GM06990 (cell line): ENCODE results near the gene EVA1B.

ENCODE experiments used
- DNase-seq: peaks from one replicate; pipeline ENCODE4 v3.0.0-alpha.2; 2011; ENCODE audit not compliant: insufficient read length; ENCODE audit errors: extremely low read depth
- H3K27me3 ChIP-seq: replicated peaks from 2 replicates; pipeline ENCODE4 v1.6.0; 2011; ENCODE audit warnings: low read length; ENCODE audit not compliant: control insufficient read depth, insufficient read depth
- H3K36me3 ChIP-seq: 2 replicates; pipeline ENCODE4 v1.5.1; 2011; ENCODE audit warnings: low read length; ENCODE audit not compliant: control insufficient read depth, insufficient read depth
- H3K4me3 ChIP-seq: replicated peaks from 2 replicates; pipeline ENCODE4 v1.5.1; 2011; ENCODE audit warnings: low read depth, mild to moderate bottlenecking, control low read depth, low read length
- CTCF ChIP-seq: IDR thresholded peaks from 2 replicates; pipeline ENCODE4 v1.5.1; 2011; ENCODE audit warnings: low read length, control low read depth, mild to moderate bottlenecking, inconsistent platforms; ENCODE audit not compliant: insufficient read depth, poor library complexity, severe bottlenecking

EVA1B gene

GRCh38 chr1:36287595-36287994 is 35.9 kb downstream of the EVA1B start:
- Histone ChIP-seq H3K36me3 (peaks cover 29% of the 10 kb centered on the region), H3K4me3 (no peak overlapping the region), H3K27me3 (no peaks in the 10 kb centered on the region)
- no peak for TF ChIP-seq CTCF
- DNase-seq, result no peak

- no peaks in the 10 kb centered on the region for H3K27me3 ChIP-seq
- no peak for TF ChIP-seq CTCF
- no peak overlapping the region for H3K4me3 ChIP-seq
- H3K36me3 ChIP-seq, result peaks cover 28% of the 10 kb centered on the region
- no peak for DNase-seq
Measured at GRCh38 chr1:36286802-36287201, 36.6 kb downstream of the EVA1B start.

GRCh38 chr1:36285443-36286101 is 37.9 kb downstream of the EVA1B start:
- Histone ChIP-seq H3K36me3 (peaks cover 23% of the 10 kb centered on the region), H3K27me3 (no peaks in the 10 kb centered on the region), H3K4me3 (no peak overlapping the region)
- no peak for DNase-seq
- TF ChIP-seq CTCF, result peak; percentile 63

DNA sequence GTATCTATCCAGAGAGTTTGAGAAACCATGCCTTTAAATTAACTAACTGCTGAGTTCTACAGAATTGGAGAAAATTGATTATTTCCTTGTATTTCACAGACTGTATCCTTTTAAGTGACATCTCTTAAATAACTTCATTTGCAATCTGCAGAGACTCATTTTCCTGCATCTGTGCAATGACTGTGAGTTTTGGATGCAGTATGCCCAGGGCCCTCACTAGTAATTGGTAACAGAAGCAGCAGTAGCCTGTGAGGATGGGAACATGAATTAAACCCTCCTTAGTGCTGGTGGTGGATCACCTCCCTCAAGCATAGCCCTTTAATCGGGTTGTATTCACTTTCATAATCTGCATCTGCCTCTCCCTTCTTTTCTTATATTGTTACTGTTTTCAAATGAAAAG is 38.9 kb downstream of the EVA1B start:
- TF ChIP-seq CTCF, result no peak
- H3K27me3 ChIP-seq, result no peaks in the 10 kb centered on the region
- no peak overlapping the region for H3K4me3 ChIP-seq
- peaks cover 17% of the 10 kb centered on the region for H3K36me3 ChIP-seq
- DNase-seq, result no peak

DNA sequence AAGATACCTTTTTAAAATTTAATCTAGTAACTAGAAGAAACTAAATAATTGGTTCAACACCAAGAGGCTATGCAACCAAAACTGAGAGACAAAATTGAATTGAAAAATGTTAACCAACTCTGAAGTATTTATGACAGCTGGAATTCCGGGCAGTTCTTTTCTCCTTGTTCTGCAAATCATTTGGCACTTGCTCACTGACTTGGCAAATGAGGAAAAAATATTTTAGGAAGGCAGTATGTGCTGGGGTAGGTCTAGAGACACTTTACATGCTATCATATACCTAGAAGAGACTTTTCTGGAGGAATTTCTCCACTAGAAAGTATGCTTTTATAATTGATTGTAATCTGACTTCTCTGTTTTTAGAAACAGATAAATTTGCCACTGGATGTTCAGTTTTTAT is 39.4 kb downstream of the EVA1B start:
- no peak for TF ChIP-seq CTCF
- Histone ChIP-seq H3K36me3 (peaks cover 14% of the 10 kb centered on the region), H3K4me3 (no peak overlapping the region), H3K27me3 (no peaks in the 10 kb centered on the region)
- DNase-seq, result no peak
